HL-60 (cell line): Measurements from ENCODE around the gene WDR26.

Experiments used
- GABPA ChIP-seq: IDR thresholded peaks from 2 replicates; pipeline ENCODE4 v1.6.1; 2012; ENCODE audit warnings: low read depth
- POLR2AphosphoS5 ChIP-seq: IDR thresholded peaks from 2 replicates; pipeline ENCODE4 v1.6.1; 2012; ENCODE audit warnings: low read depth
- REST ChIP-seq: IDR thresholded peaks from 2 replicates; pipeline ENCODE4 v1.6.1; 2012; ENCODE audit warnings: low read depth; ENCODE audit not compliant: insufficient replicate concordance
- SPI1 ChIP-seq: IDR thresholded peaks from 2 replicates; pipeline ENCODE4 v1.6.1; 2012; ENCODE audit warnings: low read depth, mild to moderate bottlenecking, borderline replicate concordance
- TF ChIP-seq, protein P1 (sequence below): IDR thresholded peaks from one replicate; pipeline ENCODE4 v1.5.1; 2011; ENCODE audit warnings: low read length, control low read depth, inconsistent platforms; ENCODE audit not compliant: insufficient read depth

- TF ChIP-seq, protein P1, sequence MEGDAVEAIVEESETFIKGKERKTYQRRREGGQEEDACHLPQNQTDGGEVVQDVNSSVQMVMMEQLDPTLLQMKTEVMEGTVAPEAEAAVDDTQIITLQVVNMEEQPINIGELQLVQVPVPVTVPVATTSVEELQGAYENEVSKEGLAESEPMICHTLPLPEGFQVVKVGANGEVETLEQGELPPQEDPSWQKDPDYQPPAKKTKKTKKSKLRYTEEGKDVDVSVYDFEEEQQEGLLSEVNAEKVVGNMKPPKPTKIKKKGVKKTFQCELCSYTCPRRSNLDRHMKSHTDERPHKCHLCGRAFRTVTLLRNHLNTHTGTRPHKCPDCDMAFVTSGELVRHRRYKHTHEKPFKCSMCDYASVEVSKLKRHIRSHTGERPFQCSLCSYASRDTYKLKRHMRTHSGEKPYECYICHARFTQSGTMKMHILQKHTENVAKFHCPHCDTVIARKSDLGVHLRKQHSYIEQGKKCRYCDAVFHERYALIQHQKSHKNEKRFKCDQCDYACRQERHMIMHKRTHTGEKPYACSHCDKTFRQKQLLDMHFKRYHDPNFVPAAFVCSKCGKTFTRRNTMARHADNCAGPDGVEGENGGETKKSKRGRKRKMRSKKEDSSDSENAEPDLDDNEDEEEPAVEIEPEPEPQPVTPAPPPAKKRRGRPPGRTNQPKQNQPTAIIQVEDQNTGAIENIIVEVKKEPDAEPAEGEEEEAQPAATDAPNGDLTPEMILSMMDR = no peak
- no peak for TF ChIP-seq POLR2AphosphoS5
- no peak for TF ChIP-seq REST
- TF ChIP-seq GABPA = no peak
- TF ChIP-seq SPI1 = no peak
These were observed 19.9 kb upstream of the WDR26 start for GRCh38 chr1:224454402-224455055.
